Esophagus muscularis mucosa (tissue), 3 donors: ENCODE results near the gene GALK2.

Experiments used
- CTCF ChIP-seq, 3 experiments: fragments of 200-600 bp in 2 of 3; fragments of 450-650 bp in 1 of 3; sonication (generic) in 2 of 3; IDR thresholded peaks; one replicate each; pipeline ENCODE4 v1.5.1; 2017 to 2019; ENCODE audit warnings: antibody characterized with exemption in 3 of 3, mild to moderate bottlenecking in 2 of 3, moderate library complexity in 1 of 3
- POLR2A ChIP-seq: fragments of 450-650 bp; IDR thresholded peaks from one replicate; pipeline ENCODE4 v1.6.1; 2017; ENCODE audit warnings: antibody characterized with exemption, moderate library complexity, mild to moderate bottlenecking, low read depth

DNA sequence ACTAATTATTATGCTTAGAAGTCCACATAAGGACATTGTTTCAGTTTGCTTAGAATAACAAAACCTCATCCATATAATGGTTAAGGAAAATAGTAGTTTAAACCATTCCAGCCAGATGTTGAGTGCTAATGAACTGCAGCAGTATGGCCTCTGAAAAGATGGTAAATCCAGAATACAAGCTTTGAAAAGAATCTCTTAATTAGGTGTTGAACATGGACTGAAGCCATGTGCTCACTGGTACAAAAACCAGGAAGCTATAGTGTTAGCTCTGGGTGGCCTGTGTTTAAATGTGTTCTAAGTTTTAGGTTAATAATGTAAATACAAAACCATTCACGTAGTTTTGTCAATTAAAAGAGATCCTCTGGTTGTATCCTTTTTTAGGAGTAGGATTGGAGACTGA lies 78.2 kb downstream of the GALK2 start:
- TF ChIP-seq CTCF (IDR thresholded peaks at IDR 0.05), result no peak
- TF ChIP-seq POLR2A, result no peak
